Measurements from ENCODE around the gene CACNA2D4.

DNA sequence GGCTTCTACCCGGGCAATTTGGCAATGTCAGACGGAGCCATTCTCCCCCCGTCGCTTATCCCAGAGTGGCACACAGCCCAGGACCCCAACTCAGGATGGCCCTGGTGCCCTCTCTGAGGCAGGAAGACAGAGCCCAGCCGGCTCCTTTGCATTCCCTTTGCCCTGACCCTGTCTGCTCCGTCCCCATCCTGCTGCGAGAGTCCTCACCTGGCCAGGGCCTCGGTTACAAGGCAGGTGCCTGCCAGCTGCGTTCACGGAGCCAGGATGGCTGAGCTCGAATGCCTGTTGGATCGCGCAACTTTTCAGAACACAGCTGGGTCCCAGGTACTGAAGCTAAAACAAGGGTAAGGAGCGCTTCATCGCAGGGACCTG, 79.5 kb downstream of the CACNA2D4 start:
- TF ChIP-seq, protein P1, sequence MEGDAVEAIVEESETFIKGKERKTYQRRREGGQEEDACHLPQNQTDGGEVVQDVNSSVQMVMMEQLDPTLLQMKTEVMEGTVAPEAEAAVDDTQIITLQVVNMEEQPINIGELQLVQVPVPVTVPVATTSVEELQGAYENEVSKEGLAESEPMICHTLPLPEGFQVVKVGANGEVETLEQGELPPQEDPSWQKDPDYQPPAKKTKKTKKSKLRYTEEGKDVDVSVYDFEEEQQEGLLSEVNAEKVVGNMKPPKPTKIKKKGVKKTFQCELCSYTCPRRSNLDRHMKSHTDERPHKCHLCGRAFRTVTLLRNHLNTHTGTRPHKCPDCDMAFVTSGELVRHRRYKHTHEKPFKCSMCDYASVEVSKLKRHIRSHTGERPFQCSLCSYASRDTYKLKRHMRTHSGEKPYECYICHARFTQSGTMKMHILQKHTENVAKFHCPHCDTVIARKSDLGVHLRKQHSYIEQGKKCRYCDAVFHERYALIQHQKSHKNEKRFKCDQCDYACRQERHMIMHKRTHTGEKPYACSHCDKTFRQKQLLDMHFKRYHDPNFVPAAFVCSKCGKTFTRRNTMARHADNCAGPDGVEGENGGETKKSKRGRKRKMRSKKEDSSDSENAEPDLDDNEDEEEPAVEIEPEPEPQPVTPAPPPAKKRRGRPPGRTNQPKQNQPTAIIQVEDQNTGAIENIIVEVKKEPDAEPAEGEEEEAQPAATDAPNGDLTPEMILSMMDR (conservative IDR thresholded peaks at IDR 0.05), result no peak
- no peak for TF ChIP-seq ZFX (IDR thresholded peaks at IDR 0.05)
